Bronchial epithelial cell (primary cell): ENCODE results near the gene IRAK1. TPM values are rescaled to one million over a fixed set of nuclear protein-coding genes. Genes with fewer than 3 reads are reported as not detected.

ENCODE experiments used
- DNase-seq: peaks from one replicate; pipeline ENCODE4 v3.0.0-alpha.2; 2010; ENCODE audit warnings: low read depth
- FAIRE-seq: peaks from 2 replicates; lab custom pipeline; 2011; peaks lifted over from hg19 to GRCh38; lab: Jason Lieb, UNC
- H3K27me3 ChIP-seq: 2 replicates; pipeline ENCODE4 v1.5.1; 2011; ENCODE audit warnings: low read length; ENCODE audit not compliant: control insufficient read depth, insufficient read depth
- H3K36me3 ChIP-seq: 2 replicates; pipeline ENCODE4 v1.5.1; 2011; ENCODE audit warnings: low read length; ENCODE audit not compliant: control insufficient read depth, insufficient read depth
- H3K4me3 ChIP-seq: 2 replicates; pipeline ENCODE4 v1.5.1; 2011; ENCODE audit warnings: mild to moderate bottlenecking, low read depth, low read length, control low read depth
- CTCF ChIP-seq: IDR thresholded peaks from 2 replicates; pipeline ENCODE4 v1.5.1; 2011; ENCODE audit warnings: mild to moderate bottlenecking, moderate library complexity, low read length, control low read depth, inconsistent platforms; ENCODE audit not compliant: insufficient read depth, severe bottlenecking
- total RNA-seq: library from RNA; depleted of rRNA; stranded (reverse); fragments of >200 nt; gene quantifications from 2 replicates; pipeline ENCODE4 v1.2.1, GENCODE V29; 2014

IRAK1 gene
- total RNA-seq, 1 donor from 2014 or later, result 114 TPM

DNA sequence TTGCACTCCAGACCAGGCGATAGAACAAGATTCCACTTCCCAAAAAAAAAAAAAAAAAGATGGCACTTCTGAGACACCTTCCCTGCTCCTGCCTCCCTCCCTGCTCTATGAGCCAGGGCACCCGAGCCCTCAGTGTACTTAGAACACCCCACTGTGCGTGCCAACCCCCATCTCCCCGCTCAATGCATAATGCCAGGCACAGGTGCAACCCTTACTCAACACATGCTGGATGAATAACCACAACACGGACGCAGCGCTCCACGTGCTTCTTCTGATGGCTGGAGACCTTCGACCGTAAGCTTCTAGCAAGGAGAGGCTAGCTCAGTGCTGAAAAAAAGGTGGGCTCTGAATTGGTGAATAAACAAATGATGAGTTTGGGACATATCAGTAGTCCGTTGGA lies 19.9 kb upstream of the IRAK1 start:
- DNase-seq (no peak), FAIRE-seq (no peak)
- no peaks in the 10 kb centered on the region for H3K27me3 ChIP-seq
- no peaks in the 10 kb centered on the region for H3K36me3 ChIP-seq
- no peak for TF ChIP-seq CTCF
- no peak overlapping the region for H3K4me3 ChIP-seq

DNA sequence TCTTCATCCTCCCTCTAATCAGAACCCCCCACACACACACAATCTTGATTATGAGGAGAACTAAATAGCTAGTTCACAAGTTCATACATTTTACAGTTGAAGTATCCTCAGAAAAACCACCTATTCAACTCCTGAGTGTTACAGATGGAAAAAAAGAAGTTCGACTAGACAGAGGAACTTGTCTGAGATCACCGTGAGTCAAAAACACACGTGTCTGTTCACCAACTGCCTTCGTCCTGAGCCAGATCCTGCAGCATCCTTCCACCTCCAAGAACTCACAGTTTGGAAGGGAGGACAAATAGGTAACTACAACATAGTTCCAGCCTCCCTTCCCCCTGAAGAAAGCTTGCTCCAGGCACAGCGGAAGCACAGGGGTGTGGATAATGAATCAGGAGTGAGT lies 19.0 kb upstream of the IRAK1 start:
- Histone ChIP-seq H3K36me3 (peaks cover 1% of the 10 kb centered on the region), H3K4me3 (no peak overlapping the region), H3K27me3 (no peaks in the 10 kb centered on the region)
- FAIRE-seq (no peak), DNase-seq (no peak)
- no peak for TF ChIP-seq CTCF

- peaks cover 1% of the 10 kb centered on the region for H3K36me3 ChIP-seq
- no peak for TF ChIP-seq CTCF
- FAIRE-seq, result no peak
Measured at GRCh38 chrX:154037754-154038153, 18.1 kb upstream of the IRAK1 start.

DNA sequence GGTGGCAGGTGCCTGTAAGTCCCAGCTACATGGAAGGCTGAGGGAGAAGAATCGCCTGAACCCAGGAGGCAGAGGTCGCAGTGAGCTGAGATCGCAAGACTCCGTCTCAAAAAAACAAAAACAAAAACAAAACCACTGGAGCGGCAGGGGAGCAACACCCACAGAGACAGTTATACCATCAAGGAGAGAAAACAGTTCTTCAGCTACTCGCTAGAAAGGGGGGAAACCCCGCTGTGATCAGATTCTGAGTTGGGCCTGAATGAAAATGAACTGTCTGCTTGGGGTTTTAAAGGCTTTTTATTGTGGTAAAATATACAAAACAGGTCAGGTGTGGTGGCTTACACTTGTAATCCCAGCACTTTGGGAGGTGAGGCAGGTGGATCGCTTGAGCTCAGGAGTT lies 16.8 kb upstream of the IRAK1 start:
- H3K36me3 ChIP-seq, result peaks cover 3% of the 10 kb centered on the region
- H3K4me3 ChIP-seq, result no peak overlapping the region
- H3K27me3 ChIP-seq, result no peaks in the 10 kb centered on the region
- no peak for FAIRE-seq
- no peak for TF ChIP-seq CTCF
- DNase-seq, result no peak

More at GRCh38 chrX:154037754-154038153, 18.1 kb upstream of the IRAK1 start:
- H3K27me3 ChIP-seq, result no peaks in the 10 kb centered on the region
- no peak overlapping the region for H3K4me3 ChIP-seq
- no peak for DNase-seq

GRCh38 chrX:154033848-154034247 lies 14.1 kb upstream of the IRAK1 start:
- Histone ChIP-seq H3K36me3 (peaks cover 6% of the 10 kb centered on the region), H3K27me3 (no peaks in the 10 kb centered on the region), H3K4me3 (no peak overlapping the region)
- peak; percentile 43 for FAIRE-seq
- no peak for DNase-seq
- no peak for TF ChIP-seq CTCF

GRCh38 chrX:154032653-154033052 lies 13.0 kb upstream of the IRAK1 start:
- peaks cover 6% of the 10 kb centered on the region for H3K36me3 ChIP-seq
- no peak for FAIRE-seq
- no peak for DNase-seq
- TF ChIP-seq CTCF, result no peak
- no peak overlapping the region for H3K4me3 ChIP-seq
- H3K27me3 ChIP-seq, result no peaks in the 10 kb centered on the region
